HG02981 (cell line): ENCODE measurements around the gene CYBA.

Experiments used
- ATAC-seq: cut with Tn5 transposase; IDR thresholded peaks from one replicate; pipeline ENCODE4 v1.9.1; 2021; ENCODE audit warnings: mild to moderate bottlenecking, moderate library complexity; ENCODE audit not compliant: unreplicated experiment

The CYBA gene

DNA sequence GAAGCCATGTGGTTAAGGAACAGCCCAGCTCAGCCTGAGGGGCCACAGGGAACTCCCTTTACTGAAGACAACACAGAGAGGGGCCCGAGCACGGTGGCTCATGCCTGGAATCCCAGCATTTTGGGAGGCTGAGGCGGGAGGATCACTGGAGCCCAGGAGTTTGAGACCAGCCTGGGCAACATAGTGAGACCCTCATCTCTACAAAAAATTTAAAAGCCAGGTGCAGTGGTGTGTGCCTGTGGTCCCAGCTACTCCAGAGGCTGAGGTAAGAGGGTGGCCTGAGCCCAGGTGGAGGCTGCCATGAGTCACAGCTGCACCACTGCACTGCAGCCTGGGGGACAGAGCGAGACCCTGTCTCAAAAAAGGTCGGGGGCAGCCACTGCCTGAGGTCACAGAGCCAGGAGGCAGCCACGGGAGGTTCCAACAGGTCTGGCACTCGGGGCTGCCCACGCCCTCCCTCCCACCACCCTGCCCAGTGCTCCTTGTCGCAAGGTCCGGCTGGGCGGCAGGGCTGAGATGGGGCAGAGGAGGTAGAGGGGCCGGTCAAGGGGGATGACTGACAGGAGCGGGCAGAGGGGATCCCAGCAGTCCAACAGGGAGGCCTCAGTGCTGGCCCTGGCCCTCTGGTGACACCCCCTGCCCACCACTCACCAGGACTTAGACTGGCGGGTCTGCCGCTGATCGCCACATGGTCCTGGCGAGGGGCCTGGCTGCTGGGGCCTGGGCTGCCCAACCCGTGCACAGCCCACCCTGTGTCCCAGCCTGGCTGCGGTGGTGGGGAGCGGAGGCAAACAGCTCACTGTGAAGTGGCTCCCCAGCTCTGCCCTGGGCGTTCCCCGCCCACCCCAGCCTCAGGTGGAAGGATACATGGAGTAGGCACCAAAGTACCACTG lies 3.4 kb downstream of the CYBA start:
- no peak for ATAC-seq

DNA sequence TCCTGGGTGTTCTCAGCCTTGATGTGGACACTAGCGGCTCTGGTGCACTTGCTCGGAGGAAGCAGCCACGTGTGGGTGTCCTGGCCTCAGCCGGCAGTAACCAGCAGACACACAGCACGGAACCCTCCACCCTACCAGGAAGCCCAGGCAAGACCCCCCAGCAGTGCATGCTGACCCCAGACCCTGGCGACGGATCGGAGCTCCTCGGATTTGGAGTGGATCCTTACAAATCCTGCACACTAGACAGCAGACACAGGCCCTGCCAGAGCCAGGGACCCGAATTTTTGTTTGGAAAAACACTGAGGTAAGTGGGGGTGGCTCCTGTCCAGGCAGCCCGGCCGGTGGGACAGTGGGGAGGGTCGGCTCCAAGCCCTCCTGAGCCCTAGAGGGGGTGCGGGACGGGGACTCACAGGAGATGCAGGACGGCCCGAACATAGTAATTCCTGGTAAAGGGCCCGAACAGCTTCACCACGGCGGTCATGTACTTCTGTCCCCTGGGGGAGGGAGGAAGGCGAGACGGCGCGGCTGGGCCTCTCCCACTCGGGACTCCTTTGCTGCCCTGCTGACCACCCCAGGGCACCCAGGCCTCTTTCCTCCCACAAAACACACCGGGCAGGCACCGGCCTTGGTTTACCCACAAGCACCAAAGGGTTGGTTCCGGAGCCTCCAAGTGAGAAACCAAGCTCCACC lies 4.4 kb downstream of the CYBA start:
- ATAC-seq: no peak

DNA sequence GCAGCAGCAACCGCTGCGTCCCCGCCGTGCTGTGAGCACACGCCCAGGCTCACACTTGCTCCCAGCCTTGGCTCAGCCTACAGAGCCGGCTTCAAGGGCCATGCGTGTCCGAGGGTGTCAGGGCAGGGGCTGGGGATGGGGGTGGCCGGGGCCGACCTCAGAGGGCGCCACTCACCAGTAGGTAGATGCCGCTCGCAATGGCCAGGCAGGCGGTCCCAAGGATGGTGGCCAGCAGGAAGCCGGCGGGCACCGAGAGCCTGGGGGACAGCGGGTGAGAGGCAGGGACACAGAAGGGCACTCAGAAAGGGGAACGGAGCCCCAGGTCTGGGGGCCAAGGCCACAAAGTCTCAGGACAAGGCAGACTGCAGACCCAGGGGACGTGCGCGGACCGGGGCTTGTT lies 4.9 kb downstream of the CYBA start:
- ATAC-seq: no peak

DNA sequence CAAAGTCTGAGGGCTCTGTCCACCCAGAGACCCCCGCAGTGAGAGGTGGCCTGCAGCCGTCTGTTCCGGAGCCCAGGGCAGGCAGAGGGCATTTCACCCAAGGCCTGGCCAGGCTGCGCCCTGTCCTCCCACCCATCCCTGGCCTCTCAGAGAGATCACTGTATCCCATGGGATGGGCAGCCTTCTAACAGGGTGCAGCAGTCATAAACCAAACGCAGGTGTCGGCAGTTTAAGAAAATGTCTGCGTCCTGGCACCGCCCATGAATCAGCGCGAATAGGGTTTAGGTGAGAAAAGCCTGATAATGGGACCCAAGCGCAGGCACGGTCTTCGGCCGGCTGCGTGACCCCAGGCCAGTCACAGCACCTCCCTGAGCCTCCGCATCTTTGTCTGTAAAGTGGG lies 5.4 kb downstream of the CYBA start:
- ATAC-seq: no peak

DNA sequence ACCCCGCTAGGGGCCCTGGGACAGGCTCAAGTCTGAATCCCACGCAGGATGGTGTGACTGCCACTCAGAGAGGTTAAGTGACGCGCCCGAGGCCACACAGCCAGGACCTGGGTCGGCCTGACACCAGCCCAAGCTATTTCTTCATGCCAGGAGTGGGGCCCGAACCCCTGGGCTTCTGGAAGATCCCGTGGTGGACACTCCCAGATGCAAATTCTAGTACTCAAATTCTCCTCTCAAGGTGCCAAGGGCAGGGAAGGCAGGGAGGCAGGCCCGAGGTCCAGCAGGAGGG lies 7.3 kb downstream of the CYBA start:
- ATAC-seq: no peak

DNA sequence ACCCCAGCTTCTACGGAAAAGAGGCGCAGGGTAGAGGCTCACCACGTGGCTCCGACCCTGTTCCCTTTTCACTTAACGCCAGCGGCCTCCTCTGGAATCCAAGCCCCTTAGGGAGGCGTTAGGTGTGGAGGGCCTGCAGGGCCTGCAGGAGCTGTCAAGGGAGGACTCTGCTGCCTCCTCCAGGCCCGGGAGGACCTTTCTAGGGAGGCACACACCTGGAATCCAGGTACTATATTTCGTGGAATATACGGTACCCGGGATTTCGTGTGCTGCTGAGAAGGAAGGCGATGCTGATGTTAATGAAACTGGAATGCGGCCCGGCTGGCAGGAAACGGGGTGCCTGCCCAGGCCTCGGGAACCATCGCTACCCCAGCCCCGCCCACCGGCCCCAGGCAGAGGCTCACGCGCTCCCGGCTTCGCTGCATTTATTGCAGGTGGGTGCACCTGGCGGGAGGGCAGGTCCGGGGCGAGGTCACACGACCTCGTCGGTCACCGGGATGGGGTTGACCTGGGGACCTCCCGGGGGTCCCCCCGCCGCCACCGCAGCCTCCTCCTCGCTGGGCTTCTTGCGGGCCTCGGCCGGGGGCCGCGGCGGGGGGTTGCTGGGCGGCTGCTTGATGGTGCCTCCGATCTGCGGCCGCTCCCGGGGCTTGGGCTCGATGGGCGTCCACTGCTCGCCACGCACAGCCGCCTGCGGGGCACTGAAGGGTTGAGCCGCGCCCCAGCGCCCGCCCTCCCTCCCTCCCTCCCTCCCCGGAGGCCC lies 7.8 kb downstream of the CYBA start:
- no peak for ATAC-seq

DNA sequence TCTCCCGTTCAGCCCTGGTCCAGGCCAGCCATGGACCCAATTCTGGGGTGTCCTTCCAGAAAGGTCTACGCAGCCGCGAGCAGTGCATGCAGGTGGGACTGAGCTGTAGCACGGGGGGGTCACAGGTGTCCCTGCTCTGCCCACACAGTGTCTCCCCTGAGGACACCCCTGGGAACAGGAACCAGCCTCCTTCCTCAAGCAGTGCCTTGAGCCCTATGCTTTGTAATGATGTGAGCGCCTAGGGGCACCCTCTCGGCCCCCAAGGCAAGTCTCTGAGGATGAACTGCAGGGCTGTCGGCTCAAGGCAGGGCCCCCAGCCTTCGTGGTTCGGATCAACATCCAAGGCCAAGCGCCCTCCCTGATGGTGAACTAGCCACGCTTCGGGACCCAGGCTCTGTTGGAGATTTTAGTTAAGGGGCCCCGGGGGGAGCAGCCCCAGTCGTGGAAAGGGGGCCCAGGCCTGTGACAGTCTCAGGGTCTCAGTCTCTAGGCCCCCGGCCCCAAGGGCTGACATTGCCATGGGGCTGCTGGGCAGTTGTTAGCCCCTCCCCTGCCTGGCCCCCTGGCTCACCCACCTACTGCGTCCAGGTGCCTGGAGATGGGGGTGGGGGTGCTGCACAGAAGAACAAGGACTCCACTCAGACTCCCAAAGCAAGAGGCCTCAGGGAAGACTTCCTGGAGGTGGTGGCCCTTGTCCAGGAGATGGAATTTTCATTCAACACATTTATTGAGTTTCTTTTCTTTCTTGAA lies 10.2 kb downstream of the CYBA start:
- ATAC-seq: no peak

DNA sequence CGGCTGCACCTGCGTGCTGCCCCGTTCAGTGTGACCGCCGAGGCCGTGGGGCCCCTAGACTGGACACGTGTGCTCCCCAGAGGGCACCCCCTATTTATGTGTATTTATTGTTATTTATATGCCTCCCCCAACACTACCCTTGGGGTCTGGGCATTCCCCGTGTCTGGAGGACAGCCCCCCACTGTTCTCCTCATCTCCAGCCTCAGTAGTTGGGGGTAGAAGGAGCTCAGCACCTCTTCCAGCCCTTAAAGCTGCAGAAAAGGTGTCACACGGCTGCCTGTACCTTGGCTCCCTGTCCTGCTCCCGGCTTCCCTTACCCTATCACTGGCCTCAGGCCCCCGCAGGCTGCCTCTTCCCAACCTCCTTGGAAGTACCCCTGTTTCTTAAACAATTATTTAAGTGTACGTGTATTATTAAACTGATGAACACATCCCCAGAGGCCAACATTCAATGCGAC lies 10.8 kb downstream of the CYBA start:
- no peak for ATAC-seq

DNA sequence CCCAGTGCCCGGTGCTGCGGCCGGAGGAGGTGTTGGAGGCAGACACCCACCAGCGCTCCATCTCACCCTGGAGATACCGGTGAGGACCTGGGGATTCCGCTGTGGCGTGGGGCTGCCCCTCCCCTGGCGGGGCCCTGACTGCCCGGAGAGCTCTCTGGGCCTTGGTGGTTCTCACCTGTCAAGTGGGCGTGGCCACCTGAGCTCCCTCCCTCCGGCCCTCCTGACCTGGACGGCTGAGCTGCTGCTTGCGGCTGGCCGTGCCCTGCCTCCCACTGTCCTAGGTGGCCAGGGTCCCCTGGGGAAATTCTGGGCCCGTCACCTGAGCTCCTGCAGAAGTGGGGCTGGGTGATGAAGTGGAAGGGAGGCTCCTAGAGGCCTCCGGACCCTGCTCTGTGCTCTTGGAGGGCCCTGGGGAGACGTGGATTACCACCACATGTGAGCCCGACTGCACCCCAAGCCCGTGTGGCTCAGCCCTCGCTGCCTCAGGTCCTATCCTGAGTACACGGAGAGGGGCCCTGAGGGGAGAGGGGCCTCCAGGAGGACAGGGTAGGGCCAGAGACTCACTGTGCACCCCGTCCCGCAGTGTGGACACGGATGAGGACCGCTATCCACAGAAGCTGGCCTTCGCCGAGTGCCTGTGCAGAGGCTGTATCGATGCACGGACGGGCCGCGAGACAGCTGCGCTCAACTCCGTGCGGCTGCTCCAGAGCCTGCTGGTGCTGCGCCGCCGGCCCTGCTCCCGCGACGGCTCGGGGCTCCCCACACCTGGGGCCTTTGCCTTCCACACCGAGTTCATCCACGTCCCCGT lies 11.4 kb downstream of the CYBA start:
- ATAC-seq: no peak

DNA sequence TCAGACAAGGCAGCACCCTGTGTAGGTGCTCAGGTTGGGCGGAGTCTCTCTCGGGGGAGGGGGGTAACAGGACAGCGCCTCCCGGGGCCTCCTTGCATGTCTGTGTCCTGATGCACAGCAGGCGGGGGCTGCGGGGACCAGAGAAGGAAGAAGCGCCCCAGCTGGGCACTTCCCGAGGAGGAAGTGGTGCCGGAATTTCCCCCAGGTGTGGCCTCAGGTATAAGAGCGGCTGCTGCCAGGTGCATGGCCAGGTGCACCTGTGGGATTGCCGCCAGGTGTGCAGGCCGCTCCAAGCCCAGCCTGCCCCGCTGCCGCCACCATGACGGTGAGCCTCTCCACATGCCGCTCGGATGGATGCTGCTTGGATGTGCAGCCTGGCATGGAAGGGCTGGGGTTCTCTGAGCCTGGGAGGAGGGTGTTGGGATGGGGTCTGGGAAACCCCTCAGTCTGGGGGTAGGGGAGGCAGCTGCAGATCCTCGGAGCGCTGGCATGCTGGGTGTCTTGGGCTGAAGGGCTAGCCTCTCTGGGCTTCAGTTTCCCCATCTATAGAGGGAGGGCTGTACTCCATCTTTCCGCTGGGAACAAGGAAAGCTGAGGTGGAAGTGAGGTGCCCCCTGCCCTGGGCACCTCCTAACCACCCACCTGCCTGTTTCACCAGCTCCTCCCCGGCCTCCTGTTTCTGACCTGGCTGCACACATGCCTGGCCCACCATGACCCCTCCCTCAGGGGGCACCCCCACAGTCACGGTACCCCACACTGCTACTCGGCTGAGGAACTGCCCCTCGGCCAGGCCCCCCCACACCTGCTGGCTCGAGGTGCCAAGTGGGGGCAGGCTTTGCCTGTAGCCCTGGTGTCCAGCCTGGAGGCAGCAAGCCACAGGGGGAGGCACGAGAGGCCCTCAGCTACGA lies 12.3 kb downstream of the CYBA start, which contains the start of gene IL17C:
Gene IL17C (plus strand): TSS at position 250 of the 908 bp plus-strand sequence. CDS start 70 bp downstream, at position 320.
- no peak for ATAC-seq

DNA sequence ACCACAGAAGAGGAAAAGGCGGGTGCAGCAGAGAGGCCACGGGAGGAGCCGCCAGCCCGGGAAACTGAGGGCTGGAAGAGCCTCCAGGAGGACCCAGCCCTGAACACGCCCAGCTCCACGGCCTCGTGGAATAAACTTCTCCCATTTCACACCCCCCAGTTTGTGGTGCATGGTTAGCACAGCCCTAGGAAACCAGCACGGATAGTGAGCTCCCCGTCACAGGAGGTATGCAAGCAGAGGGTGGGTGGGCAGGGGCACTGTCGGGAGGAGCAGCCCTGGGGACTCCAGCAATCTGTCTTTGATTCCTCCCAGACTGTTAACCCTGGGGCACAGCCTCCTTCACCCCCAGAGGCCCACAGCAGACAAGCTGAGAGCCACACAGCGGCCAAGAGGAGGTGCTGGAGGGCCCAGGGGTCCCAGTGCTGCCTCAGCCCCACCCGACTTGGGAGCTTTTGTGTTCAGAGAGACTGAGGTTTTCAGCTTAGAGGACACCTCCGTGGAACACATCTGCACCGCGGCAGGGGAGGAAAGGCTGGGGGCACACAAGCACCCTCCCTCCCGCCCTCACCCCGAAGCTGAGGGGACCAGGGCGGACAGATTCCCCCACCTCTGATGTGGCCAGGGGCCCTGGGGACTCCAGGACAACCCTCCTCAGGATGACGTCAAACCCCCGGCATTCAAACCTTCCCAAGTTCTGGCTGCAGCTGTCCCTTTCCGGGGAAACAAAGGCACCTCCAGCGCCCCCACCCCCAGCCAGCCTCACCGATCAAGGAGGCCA lies 14.2 kb downstream of the CYBA start:
- ATAC-seq: no peak

DNA sequence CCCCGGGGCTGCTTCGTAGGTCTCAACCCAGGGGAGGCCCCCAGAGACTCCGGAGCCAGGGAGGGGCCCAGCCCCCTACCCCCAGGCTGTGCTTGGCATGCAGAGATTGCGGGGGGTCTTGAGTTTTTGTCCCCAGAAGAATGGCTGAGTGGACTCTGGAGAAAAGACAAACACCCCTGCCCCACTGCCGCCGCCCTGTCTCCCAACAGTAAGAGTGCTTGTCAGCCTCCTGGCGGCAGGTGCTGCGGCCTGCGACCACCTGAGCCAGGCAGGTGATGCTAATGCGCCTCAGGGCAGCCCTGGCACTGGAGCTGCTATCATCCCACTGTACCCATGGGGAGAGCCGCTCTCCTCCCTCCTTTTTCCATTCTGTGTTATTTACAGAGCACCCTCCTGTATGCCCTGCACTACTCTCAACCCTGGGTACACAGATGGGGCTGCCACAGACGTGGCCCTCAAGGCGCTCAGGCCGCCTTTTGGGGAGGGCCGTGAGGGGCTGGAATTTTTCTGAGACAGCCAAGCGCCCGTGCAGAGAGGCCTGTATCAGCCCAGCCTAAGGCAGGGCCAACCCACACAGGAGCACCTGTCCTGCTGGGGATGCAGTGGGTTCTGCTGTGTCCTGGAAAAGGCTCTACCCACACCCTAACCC lies 15.1 kb downstream of the CYBA start:
- ATAC-seq: no peak

DNA sequence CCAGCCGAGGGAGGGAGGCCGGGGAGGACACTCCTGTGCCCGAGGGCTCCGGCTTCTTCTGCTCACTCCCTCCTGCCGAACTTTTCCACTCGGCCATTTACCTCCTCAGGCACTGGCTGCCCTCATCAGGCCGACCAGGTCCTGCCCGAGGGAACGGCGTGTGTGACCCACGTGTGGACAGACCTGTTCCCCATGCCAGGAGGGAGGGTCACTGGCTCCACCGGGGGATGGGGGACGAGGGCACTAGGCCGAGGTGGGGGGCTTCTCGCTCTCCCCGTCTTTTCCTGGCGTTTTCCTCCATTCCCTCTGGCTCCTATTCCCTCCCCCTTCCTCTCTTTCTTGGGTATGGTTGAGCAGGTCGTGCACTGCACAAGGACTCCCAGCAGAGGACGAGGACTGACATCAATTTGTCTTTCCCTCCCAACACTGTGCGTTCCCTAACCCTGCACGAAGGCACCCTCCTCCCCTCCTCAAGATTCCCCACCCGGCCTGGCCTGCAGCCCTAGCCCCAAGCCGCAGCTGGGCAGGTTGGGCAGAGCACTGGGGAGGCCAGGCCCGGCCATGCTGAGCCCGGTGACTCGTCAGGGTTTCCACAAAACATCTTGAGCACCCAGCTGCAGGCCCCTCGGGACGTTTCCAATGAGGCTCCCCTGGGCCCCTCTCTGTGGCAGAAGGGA lies 15.7 kb downstream of the CYBA start:
- no peak for ATAC-seq

DNA sequence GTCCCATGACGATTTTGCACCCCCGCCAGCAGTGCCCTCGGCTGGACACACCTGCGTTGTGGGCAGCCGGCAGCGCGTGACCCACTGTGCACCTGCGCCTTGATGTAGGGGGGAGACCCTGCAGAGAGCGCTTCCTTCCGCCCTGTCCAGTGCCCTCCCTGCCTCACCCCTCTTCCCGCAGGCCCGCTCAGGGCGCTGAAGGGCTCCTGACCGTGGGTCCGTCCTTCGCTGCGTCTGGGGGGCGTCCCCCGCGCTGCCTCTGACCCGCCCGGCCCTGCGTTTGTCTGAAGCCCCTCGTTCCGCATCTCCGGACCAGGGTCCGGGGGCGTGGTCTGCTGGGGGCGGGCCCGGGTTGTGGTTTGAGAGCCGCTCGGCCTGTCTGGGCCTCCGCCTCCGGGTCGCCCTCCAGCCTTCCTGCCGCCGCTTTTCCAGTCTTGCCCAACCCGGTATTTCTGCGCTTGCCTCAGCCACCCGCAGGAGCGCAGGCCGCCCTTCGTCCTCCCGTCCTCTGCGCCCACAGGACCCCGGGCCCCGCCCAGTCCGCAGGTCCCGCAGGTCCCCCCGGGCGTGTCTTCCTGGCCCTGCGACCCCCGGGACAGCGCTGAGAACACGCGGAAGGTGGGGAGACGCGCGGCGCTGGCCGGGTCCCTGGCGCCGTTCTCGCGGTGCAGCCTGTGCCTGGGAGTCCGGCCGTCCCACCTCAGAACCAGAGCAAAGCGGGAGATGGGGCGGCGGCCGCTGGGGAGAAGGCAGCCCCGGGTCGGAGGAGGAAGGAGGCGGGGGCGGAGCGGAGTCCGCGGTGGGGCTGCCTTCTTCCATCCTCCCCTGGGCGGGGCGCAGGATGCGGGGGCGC lies 16.5 kb downstream of the CYBA start:
- ATAC-seq: peak; percentile 41

DNA sequence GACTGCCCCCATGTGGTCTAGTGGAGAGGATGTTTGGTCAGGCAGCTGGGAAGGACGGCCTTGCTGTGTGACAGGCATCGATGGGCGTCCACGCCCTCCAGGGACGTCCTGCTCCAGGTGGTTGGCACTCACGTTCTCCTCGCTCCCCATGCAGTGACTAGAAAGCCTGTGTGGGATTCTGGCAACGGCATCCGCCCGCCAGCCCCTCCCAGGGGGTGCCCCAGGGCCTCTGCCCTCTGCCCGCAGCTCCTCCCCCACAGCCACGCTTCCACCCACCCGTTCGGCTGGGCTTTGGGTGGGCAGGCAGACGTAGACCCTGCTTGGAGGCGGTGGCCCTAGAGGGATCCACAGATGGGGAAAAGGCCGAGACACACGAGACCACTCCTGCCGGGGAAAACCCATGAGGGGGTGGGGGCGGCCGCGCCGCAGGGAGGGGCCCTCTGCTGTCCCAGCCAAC lies 17.1 kb downstream of the CYBA start:
- ATAC-seq: peak; percentile 34

DNA sequence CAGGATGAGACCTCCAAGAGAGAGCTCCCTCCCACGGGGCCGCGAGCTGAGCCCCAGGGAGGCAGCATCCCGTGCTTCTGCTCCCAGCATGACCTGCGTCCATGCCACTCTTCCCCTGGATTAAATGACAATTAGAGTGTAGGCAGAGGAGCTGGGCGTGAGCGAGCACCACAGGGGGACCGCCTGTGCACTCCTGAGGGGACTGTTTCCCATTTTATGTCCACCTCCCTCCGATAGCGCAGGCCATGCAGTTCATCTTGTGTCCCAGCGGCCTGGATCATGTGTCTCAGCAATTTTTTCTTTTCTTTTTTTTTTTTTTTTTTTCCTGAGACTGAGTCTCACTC lies 18.3 kb downstream of the CYBA start:
- ATAC-seq: no peak
